SK-N-SH treated with all-trans-retinoic acid at 6 μM for 48 hours (cell line): ENCODE data around the gene PGAM5.

Source experiments
- ATAC-seq: fragments of 200-7000 bp; cut with Tn5 transposase; 3 replicates; pipeline ENCODE4 v1.9.1; 2020; ENCODE audit warnings: mild to moderate bottlenecking, moderate library complexity
- BACH2 ChIP-seq: fragments of 250-450 bp; sonication (Bioruptor Pico); IDR thresholded peaks from 2 replicates; pipeline ENCODE4 v1.9.0; 2021; ENCODE audit warnings: mild to moderate bottlenecking, borderline replicate concordance
- CSDC2 ChIP-seq: fragments of 250-450 bp; sonication (Bioruptor Pico); IDR thresholded peaks from 2 replicates; pipeline ENCODE4 v1.5.0; 2020; ENCODE audit warnings: mild to moderate bottlenecking, moderate library complexity
- ESRRG ChIP-seq: fragments of 250-450 bp; sonication (Bioruptor Pico); IDR thresholded peaks from 2 replicates; pipeline ENCODE4 v1.6.1; 2021; ENCODE audit warnings: mild to moderate bottlenecking
- GLIS3 ChIP-seq: fragments of 250-450 bp; sonication (Bioruptor Pico); IDR thresholded peaks from 2 replicates; pipeline ENCODE4 v1.5.0; 2020; ENCODE audit warnings: mild to moderate bottlenecking, moderate library complexity
- ISL1 ChIP-seq: fragments of 250-450 bp; sonication (Bioruptor Pico); IDR thresholded peaks from 2 replicates; pipeline ENCODE4 v2.1.2; 2022; ENCODE audit warnings: mild to moderate bottlenecking, moderate library complexity
- OSR1 ChIP-seq: fragments of 250-450 bp; sonication (Bioruptor Pico); IDR thresholded peaks from 2 replicates; pipeline ENCODE4 v1.8.0; 2022; ENCODE audit warnings: moderate library complexity, mild to moderate bottlenecking, inconsistent platforms
- PPARA ChIP-seq: fragments of 250-450 bp; sonication (Bioruptor Pico); IDR thresholded peaks from 2 replicates; pipeline ENCODE4 v1.5.0; 2020; ENCODE audit warnings: mild to moderate bottlenecking, borderline replicate concordance
- RARB ChIP-seq: fragments of 250-450 bp; sonication (Bioruptor Pico); IDR thresholded peaks from 2 replicates; pipeline ENCODE4 v1.8.0; 2021; ENCODE audit warnings: mild to moderate bottlenecking, moderate library complexity
- SNAI2 ChIP-seq: fragments of 250-450 bp; sonication (Bioruptor Pico); IDR thresholded peaks from 2 replicates; pipeline ENCODE4 v1.5.0; 2020; ENCODE audit warnings: mild to moderate bottlenecking, moderate library complexity
- TCF4 ChIP-seq: fragments of 250-450 bp; sonication (Bioruptor Pico); IDR thresholded peaks from 2 replicates; pipeline ENCODE4 v1.8.0; 2021; ENCODE audit warnings: mild to moderate bottlenecking, moderate library complexity, borderline replicate concordance
- TOX ChIP-seq: fragments of 250-450 bp; sonication (Bioruptor Pico); IDR thresholded peaks from 2 replicates; pipeline ENCODE4 v1.8.0; 2021; ENCODE audit warnings: mild to moderate bottlenecking, moderate library complexity, borderline replicate concordance
- ZC3H10 ChIP-seq: fragments of 250-450 bp; sonication (Bioruptor Pico); IDR thresholded peaks from 2 replicates; pipeline ENCODE4 v1.5.1; 2021; ENCODE audit warnings: mild to moderate bottlenecking, moderate library complexity
- ZFP3 ChIP-seq: fragments of 250-450 bp; sonication (Bioruptor Pico); IDR thresholded peaks from 2 replicates; pipeline ENCODE4 v1.5.0; 2020; ENCODE audit warnings: mild to moderate bottlenecking, moderate library complexity
- ZFP30 ChIP-seq: fragments of 450-650 bp; formaldehyde crosslinking; IDR thresholded peaks from 2 replicates; pipeline ENCODE4 v1.5.0; 2022; ENCODE audit warnings: mild to moderate bottlenecking, moderate library complexity
- ZNF565 ChIP-seq: fragments of 450-650 bp; formaldehyde crosslinking; conservative IDR thresholded peaks from 2 replicates; pipeline ENCODE4 v1.5.0; 2020; ENCODE audit warnings: low read depth, mild to moderate bottlenecking, moderate library complexity
- ZNF70 ChIP-seq: fragments of 450-650 bp; formaldehyde crosslinking; IDR thresholded peaks from 2 replicates; pipeline ENCODE4 v1.5.0; 2020; ENCODE audit warnings: mild to moderate bottlenecking, moderate library complexity
- TF ChIP-seq, protein P1 (sequence below): fragments of 250-450 bp; sonication (Bioruptor Pico); IDR thresholded peaks from 2 replicates; pipeline ENCODE4 v1.5.0; 2020; ENCODE audit warnings: mild to moderate bottlenecking, moderate library complexity
- TF ChIP-seq, protein P2 (sequence below): fragments of 250-450 bp; sonication (Bioruptor Pico); IDR thresholded peaks from 2 replicates; pipeline ENCODE4 v1.5.1; 2021; ENCODE audit warnings: mild to moderate bottlenecking, moderate library complexity
- TF ChIP-seq, protein P3 (sequence below): fragments of 250-450 bp; sonication (Bioruptor Pico); IDR thresholded peaks from 2 replicates; pipeline ENCODE4 v1.8.0; 2021; ENCODE audit warnings: low read depth, mild to moderate bottlenecking, moderate library complexity, borderline replicate concordance
- TF ChIP-seq, protein P4 (sequence below): fragments of 250-450 bp; sonication (Bioruptor Pico); IDR thresholded peaks from 2 replicates; pipeline ENCODE4 v1.8.0; 2020; ENCODE audit warnings: mild to moderate bottlenecking, moderate library complexity, borderline replicate concordance
- TF ChIP-seq, protein P5 (sequence below): fragments of 250-450 bp; sonication (Bioruptor Pico); IDR thresholded peaks from 2 replicates; pipeline ENCODE4 v1.5.1; 2020; ENCODE audit warnings: low read depth, mild to moderate bottlenecking, moderate library complexity

Gene PGAM5

DNA sequence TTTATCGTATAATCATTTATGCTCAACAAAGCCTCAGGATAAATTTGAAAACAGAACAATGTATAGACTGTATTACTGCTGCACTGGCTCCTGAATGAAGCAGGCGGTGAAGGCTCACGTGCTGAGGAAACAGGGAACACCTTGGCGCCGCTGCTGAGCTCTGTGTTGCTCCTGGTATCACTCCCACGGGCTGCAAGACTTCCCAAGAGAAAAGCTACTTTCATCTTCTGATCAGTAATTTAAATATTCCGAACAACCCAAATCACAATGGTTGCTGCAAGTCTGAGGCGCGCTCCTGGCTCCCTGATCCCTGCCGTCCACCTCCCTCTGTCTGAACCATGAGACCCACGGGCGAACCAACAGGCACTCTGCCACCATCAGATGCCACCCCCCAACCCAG lies 15.7 kb downstream of the PGAM5 start (continued):
- TF ChIP-seq ZFP30 (CRISPR knock-in tag) (no peak), TOX (CRISPR knock-in tag) (no peak)
- TF ChIP-seq, all 23 proteins: peak for 0

DNA sequence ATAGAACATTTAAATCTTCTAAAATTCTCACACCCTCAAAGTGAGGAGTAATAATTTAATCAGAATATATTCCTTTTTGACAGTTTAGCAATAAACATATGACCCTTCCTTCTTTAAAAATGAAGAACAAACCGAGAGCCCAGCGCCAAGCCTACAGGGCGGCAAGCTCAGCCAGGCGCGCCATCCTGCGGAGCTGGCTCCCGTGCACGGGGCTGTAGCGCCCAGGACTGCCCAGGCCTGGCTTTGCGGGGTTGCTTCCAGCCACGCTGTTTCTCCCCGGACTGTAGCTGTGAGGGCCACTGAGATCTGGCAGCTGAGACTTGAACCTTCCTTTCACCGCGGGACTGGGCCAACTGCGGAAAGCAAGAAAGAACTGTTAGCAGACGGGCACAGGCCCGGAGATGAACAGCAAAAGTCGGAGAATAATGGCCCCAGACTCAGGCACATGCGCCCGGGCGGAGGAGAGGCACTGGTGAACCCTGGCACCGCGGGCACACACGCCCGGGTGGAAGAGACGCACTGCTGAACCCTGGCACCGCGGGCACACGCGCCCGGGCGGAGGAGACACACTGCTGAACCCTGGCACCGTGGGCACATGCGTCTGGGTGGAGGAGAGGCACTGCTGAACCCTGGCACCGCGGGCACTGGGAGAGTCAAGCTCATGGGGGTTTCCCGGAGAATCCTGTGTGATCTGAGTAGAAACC lies 16.6 kb downstream of the PGAM5 start:
- ATAC-seq: no peak
- TF ChIP-seq, protein P1, sequence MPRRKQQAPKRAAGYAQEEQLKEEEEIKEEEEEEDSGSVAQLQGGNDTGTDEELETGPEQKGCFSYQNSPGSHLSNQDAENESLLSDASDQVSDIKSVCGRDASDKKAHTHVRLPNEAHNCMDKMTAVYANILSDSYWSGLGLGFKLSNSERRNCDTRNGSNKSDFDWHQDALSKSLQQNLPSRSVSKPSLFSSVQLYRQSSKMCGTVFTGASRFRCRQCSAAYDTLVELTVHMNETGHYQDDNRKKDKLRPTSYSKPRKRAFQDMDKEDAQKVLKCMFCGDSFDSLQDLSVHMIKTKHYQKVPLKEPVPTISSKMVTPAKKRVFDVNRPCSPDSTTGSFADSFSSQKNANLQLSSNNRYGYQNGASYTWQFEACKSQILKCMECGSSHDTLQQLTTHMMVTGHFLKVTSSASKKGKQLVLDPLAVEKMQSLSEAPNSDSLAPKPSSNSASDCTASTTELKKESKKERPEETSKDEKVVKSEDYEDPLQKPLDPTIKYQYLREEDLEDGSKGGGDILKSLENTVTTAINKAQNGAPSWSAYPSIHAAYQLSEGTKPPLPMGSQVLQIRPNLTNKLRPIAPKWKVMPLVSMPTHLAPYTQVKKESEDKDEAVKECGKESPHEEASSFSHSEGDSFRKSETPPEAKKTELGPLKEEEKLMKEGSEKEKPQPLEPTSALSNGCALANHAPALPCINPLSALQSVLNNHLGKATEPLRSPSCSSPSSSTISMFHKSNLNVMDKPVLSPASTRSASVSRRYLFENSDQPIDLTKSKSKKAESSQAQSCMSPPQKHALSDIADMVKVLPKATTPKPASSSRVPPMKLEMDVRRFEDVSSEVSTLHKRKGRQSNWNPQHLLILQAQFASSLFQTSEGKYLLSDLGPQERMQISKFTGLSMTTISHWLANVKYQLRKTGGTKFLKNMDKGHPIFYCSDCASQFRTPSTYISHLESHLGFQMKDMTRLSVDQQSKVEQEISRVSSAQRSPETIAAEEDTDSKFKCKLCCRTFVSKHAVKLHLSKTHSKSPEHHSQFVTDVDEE (CRISPR knock-in tag): no peak
- no peak for TF ChIP-seq TOX (CRISPR knock-in tag)
- TF ChIP-seq ESRRG (CRISPR knock-in tag): no peak
- TF ChIP-seq, protein P2, sequence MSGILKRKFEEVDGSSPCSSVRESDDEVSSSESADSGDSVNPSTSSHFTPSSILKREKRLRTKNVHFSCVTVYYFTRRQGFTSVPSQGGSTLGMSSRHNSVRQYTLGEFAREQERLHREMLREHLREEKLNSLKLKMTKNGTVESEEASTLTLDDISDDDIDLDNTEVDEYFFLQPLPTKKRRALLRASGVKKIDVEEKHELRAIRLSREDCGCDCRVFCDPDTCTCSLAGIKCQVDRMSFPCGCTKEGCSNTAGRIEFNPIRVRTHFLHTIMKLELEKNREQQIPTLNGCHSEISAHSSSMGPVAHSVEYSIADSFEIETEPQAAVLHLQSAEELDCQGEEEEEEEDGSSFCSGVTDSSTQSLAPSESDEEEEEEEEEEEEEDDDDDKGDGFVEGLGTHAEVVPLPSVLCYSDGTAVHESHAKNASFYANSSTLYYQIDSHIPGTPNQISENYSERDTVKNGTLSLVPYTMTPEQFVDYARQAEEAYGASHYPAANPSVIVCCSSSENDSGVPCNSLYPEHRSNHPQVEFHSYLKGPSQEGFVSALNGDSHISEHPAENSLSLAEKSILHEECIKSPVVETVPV (CRISPR knock-in tag): no peak
- TF ChIP-seq, protein P3, sequence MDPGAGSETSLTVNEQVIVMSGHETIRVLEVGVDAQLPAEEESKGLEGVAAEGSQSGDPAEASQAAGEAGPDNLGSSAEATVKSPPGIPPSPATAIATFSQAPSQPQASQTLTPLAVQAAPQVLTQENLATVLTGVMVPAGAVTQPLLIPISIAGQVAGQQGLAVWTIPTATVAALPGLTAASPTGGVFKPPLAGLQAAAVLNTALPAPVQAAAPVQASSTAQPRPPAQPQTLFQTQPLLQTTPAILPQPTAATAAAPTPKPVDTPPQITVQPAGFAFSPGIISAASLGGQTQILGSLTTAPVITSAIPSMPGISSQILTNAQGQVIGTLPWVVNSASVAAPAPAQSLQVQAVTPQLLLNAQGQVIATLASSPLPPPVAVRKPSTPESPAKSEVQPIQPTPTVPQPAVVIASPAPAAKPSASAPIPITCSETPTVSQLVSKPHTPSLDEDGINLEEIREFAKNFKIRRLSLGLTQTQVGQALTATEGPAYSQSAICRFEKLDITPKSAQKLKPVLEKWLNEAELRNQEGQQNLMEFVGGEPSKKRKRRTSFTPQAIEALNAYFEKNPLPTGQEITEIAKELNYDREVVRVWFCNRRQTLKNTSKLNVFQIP: no peak
- no peak for TF ChIP-seq ZNF565

DNA sequence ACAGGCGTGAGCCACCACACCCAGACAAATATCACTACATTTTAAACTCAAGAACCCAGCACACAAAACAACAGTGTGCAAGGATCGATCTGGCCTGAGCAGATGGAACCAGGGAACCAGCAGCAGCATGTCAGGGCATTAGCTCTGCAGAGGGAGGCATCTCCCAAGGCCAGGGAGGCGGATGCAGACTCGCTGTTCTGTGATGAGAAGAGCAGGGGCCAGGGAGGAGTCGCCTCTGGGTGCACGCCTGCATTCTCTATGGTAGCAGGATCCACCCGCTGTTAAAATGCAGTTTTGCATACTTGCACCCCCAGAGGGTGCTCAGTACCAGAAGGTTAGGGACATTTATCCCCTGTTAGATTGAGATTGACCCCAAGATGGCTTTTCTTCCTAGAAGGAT lies 17.9 kb downstream of the PGAM5 start:
- TF ChIP-seq ZFP3 (CRISPR knock-in tag) (no peak), ISL1 (CRISPR knock-in tag) (no peak), ESRRG (CRISPR knock-in tag) (no peak)
- TF ChIP-seq, protein P2 (CRISPR knock-in tag): no peak
- TF ChIP-seq, protein P4, sequence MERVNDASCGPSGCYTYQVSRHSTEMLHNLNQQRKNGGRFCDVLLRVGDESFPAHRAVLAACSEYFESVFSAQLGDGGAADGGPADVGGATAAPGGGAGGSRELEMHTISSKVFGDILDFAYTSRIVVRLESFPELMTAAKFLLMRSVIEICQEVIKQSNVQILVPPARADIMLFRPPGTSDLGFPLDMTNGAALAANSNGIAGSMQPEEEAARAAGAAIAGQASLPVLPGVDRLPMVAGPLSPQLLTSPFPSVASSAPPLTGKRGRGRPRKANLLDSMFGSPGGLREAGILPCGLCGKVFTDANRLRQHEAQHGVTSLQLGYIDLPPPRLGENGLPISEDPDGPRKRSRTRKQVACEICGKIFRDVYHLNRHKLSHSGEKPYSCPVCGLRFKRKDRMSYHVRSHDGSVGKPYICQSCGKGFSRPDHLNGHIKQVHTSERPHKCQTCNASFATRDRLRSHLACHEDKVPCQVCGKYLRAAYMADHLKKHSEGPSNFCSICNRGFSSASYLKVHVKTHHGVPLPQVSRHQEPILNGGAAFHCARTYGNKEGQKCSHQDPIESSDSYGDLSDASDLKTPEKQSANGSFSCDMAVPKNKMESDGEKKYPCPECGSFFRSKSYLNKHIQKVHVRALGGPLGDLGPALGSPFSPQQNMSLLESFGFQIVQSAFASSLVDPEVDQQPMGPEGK: no peak
- no peak for ATAC-seq

DNA sequence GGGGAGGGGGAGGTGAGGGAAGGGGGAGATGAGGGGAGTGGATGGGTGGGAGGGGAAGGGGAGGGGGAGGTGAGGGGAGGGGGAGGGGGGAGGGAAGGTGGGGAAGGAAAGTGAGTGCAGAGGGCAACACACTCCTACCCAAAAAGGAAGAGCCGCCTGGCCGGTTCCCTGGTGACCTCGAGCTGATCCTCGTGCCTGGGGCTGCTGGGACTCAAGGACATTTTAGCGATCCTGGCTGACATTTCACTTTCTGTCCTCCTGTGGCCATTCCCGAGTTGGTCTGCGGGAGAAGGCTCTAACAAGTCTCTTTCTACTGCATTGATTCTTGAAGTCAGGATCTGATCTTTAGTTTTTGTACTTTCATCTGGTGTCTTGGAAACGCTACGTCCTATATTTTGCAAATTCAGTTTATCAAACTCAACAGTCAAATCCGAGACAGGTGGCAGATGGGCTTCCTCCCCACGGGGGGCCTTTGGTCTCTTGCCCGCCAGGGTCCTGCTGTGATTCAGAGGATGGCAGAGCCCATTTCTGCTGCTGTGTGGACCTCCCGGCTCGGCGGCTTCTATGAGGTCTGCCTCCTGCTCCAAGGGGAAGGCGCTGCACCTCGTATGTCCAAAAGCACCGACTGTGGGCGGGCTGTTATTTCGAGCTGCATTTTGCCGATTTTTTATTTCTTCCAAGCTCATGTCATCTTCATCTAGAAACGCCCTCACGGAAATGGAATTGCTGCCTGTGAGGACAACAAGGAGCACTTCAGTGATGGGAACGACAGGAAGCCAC lies 19.1 kb downstream of the PGAM5 start:
- no peak for TF ChIP-seq SNAI2 (CRISPR knock-in tag)
- peak; percentile 40 for ATAC-seq

DNA sequence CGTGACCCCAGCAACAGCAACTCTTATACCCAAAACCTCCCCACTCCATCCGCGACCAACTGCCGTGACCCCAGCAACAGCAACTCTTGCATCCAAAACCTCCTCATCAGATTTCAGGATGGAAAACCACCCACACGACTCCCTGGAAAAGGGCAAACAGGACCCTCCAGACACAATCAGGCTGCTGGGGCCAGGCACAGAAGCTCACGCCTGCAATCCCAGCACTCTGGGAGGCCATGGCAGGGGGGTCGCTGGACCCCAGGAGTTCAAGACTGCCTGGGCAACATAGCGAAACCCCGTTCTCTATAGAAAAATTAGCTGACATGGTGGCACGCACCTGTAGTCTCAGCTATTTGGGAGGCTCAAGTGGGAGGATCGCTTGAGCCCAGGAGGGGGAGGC lies 19.7 kb downstream of the PGAM5 start:
- ATAC-seq: no peak; the same call in 2 of the 3 replicates
- TF ChIP-seq OSR1 (CRISPR knock-in tag): no peak
- no peak for TF ChIP-seq ISL1 (CRISPR knock-in tag)
- TF ChIP-seq, protein P5, sequence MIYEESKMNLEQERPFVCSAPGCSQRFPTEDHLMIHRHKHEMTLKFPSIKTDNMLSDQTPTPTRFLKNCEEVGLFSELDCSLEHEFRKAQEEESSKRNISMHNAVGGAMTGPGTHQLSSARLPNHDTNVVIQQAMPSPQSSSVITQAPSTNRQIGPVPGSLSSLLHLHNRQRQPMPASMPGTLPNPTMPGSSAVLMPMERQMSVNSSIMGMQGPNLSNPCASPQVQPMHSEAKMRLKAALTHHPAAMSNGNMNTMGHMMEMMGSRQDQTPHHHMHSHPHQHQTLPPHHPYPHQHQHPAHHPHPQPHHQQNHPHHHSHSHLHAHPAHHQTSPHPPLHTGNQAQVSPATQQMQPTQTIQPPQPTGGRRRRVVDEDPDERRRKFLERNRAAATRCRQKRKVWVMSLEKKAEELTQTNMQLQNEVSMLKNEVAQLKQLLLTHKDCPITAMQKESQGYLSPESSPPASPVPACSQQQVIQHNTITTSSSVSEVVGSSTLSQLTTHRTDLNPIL: no peak
- TF ChIP-seq ZC3H10 (CRISPR knock-in tag): no peak
- TF ChIP-seq TCF4 (CRISPR knock-in tag): no peak
- TF ChIP-seq ESRRG (CRISPR knock-in tag): no peak
- TF ChIP-seq BACH2 (CRISPR knock-in tag): no peak
- TF ChIP-seq SNAI2 (CRISPR knock-in tag): no peak
- TF ChIP-seq RARB (CRISPR knock-in tag): no peak
- no peak for TF ChIP-seq ZNF70 (CRISPR knock-in tag)
- TF ChIP-seq ZFP3 (CRISPR knock-in tag): no peak
- no peak for TF ChIP-seq GLIS3 (CRISPR knock-in tag)
- no peak for TF ChIP-seq PPARA
- TF ChIP-seq, protein P3: no peak
- no peak for TF ChIP-seq CSDC2 (CRISPR knock-in tag)
- TF ChIP-seq TOX (CRISPR knock-in tag): no peak
